Fibroblast of lung (primary cell): ENCODE results near the gene ANKS3. TPM values are rescaled to one million over a fixed set of nuclear protein-coding genes. Genes with fewer than 3 reads are reported as not detected.
A peak's percentile ranks its signal among the peaks of the same experiment; 100 is the strongest.

Experiments
- DNase-seq, 2 donors: peaks; one replicate each; pipeline versions ENCODE4 v3.0.0 to v3.0.0-alpha.2; 2010; ENCODE audit warnings: low read depth in 2 of 2
- H2AFZ ChIP-seq: 2 replicates; pipeline ENCODE4 v1.5.1; 2012; ENCODE audit warnings: low read length, control low read depth, inconsistent platforms
- H3K27ac ChIP-seq: 2 replicates; pipeline ENCODE4 v1.5.1; 2011; ENCODE audit warnings: low read length, control low read depth; ENCODE audit not compliant: insufficient read depth
- H3K27me3 ChIP-seq: 2 replicates; pipeline ENCODE4 v1.5.1; 2011; ENCODE audit warnings: mild to moderate bottlenecking, low read length; ENCODE audit not compliant: control insufficient read depth, insufficient read depth
- H3K36me3 ChIP-seq: 2 replicates; pipeline ENCODE4 v1.5.1; 2011; ENCODE audit warnings: low read length; ENCODE audit not compliant: control insufficient read depth, insufficient read depth
- H3K4me1 ChIP-seq: 2 replicates; pipeline ENCODE4 v1.5.1; 2011; ENCODE audit warnings: low read length; ENCODE audit not compliant: control insufficient read depth, insufficient read depth; ENCODE audit errors: extremely low read depth
- H3K4me2 ChIP-seq: 2 replicates; pipeline ENCODE4 v1.5.1; 2011; ENCODE audit warnings: low read length, control low read depth; ENCODE audit not compliant: insufficient read depth; ENCODE audit errors: extremely low read depth
- H3K4me3 ChIP-seq, 4 experiments: fragments of 200-600 bp in 1 of 4; sonication (generic) in 1 of 4; replicated peaks in 1 of 4; 2 replicates each; pipeline ENCODE4 v1.5.1; 2011 to 2016; ENCODE audit warnings: low read length in 4 of 4, low read depth in 3 of 4, mild to moderate bottlenecking in 3 of 4, control low read depth in 2 of 4, inconsistent platforms in 1 of 4, mixed read lengths in 1 of 4; ENCODE audit not compliant: insufficient read depth in 1 of 4; ENCODE audit errors: control extremely low read depth in 1 of 4
- H3K79me2 ChIP-seq: 2 replicates; pipeline ENCODE4 v1.5.1; 2012; ENCODE audit warnings: mild to moderate bottlenecking, low read length, inconsistent platforms; ENCODE audit not compliant: control insufficient read depth, insufficient read depth
- H3K9ac ChIP-seq: 2 replicates; pipeline ENCODE4 v1.5.1; 2011; ENCODE audit warnings: mild to moderate bottlenecking, low read length, control low read depth; ENCODE audit not compliant: insufficient read depth
- H3K9me3 ChIP-seq: 2 replicates; pipeline ENCODE4 v1.5.1; 2012; ENCODE audit warnings: low read depth, low read length; ENCODE audit not compliant: control insufficient read depth, insufficient read depth
- H4K20me1 ChIP-seq: 2 replicates; pipeline ENCODE4 v1.5.1; 2011; ENCODE audit warnings: low read length; ENCODE audit not compliant: control insufficient read depth, insufficient read depth; ENCODE audit errors: extremely low read depth
- CTCF ChIP-seq, 2 donors: IDR thresholded peaks in 1 of 2; conservative IDR thresholded peaks in 1 of 2; 1 replicate in 1 of 2; 2 replicates in 1 of 2; pipeline ENCODE4 v1.5.1; 2011 to 2012; ENCODE audit warnings: low read length in 2 of 2, control low read depth in 1 of 2, inconsistent platforms in 1 of 2, low read depth in 1 of 2, mild to moderate bottlenecking in 1 of 2
- EZH2 ChIP-seq: IDR thresholded peaks from 2 replicates; pipeline ENCODE4 v1.5.1; 2012; ENCODE audit warnings: low read length, control low read depth, mild to moderate bottlenecking; ENCODE audit errors: missing control alignments
- polyA minus RNA-seq: library from RNA; depleted of rRNA, polyadenylated mRNA; stranded (reverse); fragments of >200 nt; gene quantifications from 2 replicates; pipeline ENCODE4 v1.2.3, GENCODE V29; 2011; ENCODE audit warnings: low replicate concordance
- polyA plus RNA-seq, 2 donors: library from polyadenylated mRNA; depleted of rRNA in 1 of 2; stranded (reverse) in 1 of 2; unstranded in 1 of 2; fragments of >200 nt; gene quantifications; 2 replicates each; pipeline ENCODE4 v1.2.1, GENCODE V29; 2011 to 2012; ENCODE audit warnings: missing spikeins in 1 of 2
- total RNA-seq: library from RNA; depleted of rRNA; stranded (reverse); fragments of >200 nt; gene quantifications from 2 replicates; pipeline ENCODE4 v1.2.1, GENCODE V29; 2014

The ANKS3 gene, protein sequence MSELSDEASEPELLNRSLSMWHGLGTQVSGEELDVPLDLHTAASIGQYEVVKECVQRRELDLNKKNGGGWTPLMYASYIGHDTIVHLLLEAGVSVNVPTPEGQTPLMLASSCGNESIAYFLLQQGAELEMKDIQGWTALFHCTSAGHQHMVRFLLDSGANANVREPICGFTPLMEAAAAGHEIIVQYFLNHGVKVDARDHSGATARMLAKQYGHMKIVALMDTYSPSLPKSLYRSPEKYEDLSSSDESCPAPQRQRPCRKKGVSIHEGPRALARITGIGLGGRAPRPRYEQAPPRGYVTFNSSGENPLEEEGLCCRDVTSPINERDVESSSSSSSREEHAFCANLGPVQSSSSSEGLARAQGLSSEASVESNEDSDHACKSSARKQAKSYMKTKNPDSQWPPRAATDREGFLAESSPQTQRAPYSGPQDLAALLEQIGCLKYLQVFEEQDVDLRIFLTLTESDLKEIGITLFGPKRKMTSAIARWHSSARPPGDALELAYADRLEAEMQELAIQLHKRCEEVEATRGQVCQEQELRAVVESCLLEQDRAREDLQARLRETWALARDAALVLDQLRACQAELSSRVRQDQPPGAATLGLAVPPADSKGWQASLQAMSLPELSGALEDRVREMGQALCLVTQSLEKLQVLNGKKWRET
- 26.2 and 26.3 TPM in 2 replicates for total RNA-seq
- 8.4 and 11.9 TPM in 2 replicates for polyA plus RNA-seq
- polyA plus RNA-seq (2012): 10.6 and 11.0 TPM in 2 replicates
- polyA minus RNA-seq: 9.0 and 22.6 TPM in 2 replicates

GRCh38 chr16:4734063-4734729, at the start of gene ANKS3, which contains the start of gene DNAAF8:
Gene ANKS3, minus strand, starts transcription at chr16:4734271. Its CDS starts 4,122 bp downstream, at chr16:4730149.
Gene DNAAF8, plus strand, starts transcription at chr16:4734537. Its CDS starts 1,978 bp downstream, at chr16:4736515.
- no peaks in the 10 kb centered on the region for H4K20me1 ChIP-seq
- peak within 1 kb of the TSS; percentile 93 for H3K4me2 ChIP-seq
- H2AFZ ChIP-seq: peak within 1 kb of the TSS; percentile 94
- H3K27ac ChIP-seq: peak within 1 kb of the TSS; percentile 74
- H3K36me3 ChIP-seq: peaks cover 3% of the 10 kb centered on the region
- TF ChIP-seq CTCF (conservative IDR thresholded peaks at IDR 0.05 in 1 of 2, IDR thresholded peaks at IDR 0.05 in 1 of 2; ENCODE audit: low read depth in 1 of 2, low read length in 2 of 2): no peak
- no peak for TF ChIP-seq EZH2
- peaks cover 2% of the 10 kb centered on the region for H3K4me1 ChIP-seq
- H3K79me2 ChIP-seq: peaks cover 11% of the 10 kb centered on the region
- H3K27me3 ChIP-seq: no peaks in the 10 kb centered on the region
- H3K9ac ChIP-seq: peak within 1 kb of the TSS; percentile 86
- no peaks in the 10 kb centered on the region for H3K9me3 ChIP-seq
- DNase-seq: peak; percentile 96 to 98
- H3K4me3 ChIP-seq: peak within 1 kb of the TSS; percentile 80 to 96 (median 81)

DNA sequence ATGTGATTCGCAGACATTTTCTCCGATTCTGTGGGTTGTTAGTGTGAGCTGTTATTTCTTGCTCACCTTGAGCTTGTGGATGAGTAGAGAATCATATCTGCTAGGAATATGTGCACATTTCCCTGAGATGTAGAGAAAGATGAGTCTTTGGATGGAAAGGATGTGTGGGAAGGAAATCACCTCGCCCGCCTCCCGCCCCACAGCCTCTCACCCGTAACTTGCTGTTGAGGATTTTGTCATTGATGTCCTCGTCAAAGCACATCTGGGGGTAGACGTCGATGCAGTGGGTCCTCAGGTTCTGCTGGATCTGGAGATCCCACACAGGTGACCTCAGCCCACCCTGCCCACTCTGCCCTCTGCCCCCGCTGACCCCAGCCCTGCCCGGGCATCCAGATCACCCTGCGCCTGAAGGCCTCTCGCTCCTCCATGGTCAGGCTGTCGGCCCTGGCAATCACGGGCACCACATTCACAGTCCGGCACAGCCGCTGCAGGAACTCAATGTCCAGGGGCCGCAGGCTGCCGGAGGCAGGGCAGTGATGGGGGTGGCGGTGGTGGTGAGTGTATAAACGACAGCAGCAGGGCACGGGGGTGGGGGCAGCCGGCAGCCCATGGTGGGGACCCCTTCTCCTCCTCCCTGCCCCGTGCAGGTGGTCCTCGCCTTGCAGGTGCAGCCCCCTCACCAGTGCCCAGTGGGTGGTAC, 49.3 kb upstream of the ANKS3 start:
- TF ChIP-seq CTCF (conservative IDR thresholded peaks at IDR 0.05 in 1 of 2, IDR thresholded peaks at IDR 0.05 in 1 of 2; ENCODE audit: low read depth in 1 of 2, low read length in 2 of 2) (no peak), EZH2 (no peak)

More for the DNA sequence above, 49.3 kb upstream of the ANKS3 start:
- no peak overlapping the region for H2AFZ ChIP-seq
- no peaks in the 10 kb centered on the region for H3K4me1 ChIP-seq
- H3K27me3 ChIP-seq: no peaks in the 10 kb centered on the region
- H3K9ac ChIP-seq: no peak overlapping the region
- H3K9me3 ChIP-seq: no peaks in the 10 kb centered on the region
- DNase-seq: no peak
- no peak overlapping the region for H3K4me2 ChIP-seq
- H4K20me1 ChIP-seq: no peaks in the 10 kb centered on the region
- H3K27ac ChIP-seq: no peak overlapping the region
- H3K36me3 ChIP-seq: no peaks in the 10 kb centered on the region
- no peaks in the 10 kb centered on the region for H3K79me2 ChIP-seq
- no peak overlapping the region for H3K4me3 ChIP-seq
